Lung (tissue), 16 donors: Measurements from ENCODE around the gene DNAH7. TPM values are rescaled to one million over a fixed set of nuclear protein-coding genes. Genes with fewer than 3 reads are reported as not detected.

Source experiments
- ATAC-seq: fragments of 200-7000 bp; cut with Tn5 transposase; one replicate; pipeline ENCODE4 v1.9.1; 2020; ENCODE audit warnings: moderate number of reproducible peaks; ENCODE audit not compliant: insufficient read depth, low FRiP score
- DNase-seq, 3 donors: peaks; one replicate each; pipeline ENCODE4 v3.0.0-alpha.2; 2013 to 2017
- H3K27ac ChIP-seq, 2 donors: one replicate each; pipeline ENCODE4 v1.5.1; 2013; ENCODE audit warnings: mild to moderate bottlenecking in 2 of 2, moderate library complexity in 2 of 2, control low read depth in 1 of 2, inconsistent platforms in 1 of 2, low read depth in 1 of 2, low read length in 1 of 2
- H3K27me3 ChIP-seq, 3 donors: one replicate each; pipeline ENCODE4 v1.5.1; 2013; ENCODE audit warnings: low read length in 2 of 3; ENCODE audit not compliant: control insufficient read depth in 3 of 3, insufficient read depth in 3 of 3
- H3K36me3 ChIP-seq, 4 donors: one replicate each; pipeline ENCODE4 v1.5.1; 2013; ENCODE audit warnings: low read length in 4 of 4, mild to moderate bottlenecking in 1 of 4, moderate library complexity in 1 of 4; ENCODE audit not compliant: control insufficient read depth in 4 of 4, insufficient read depth in 4 of 4
- H3K4me1 ChIP-seq, 5 donors: one replicate each; pipeline ENCODE4 v1.5.1; 2013; ENCODE audit warnings: low read length in 5 of 5, mild to moderate bottlenecking in 2 of 5, moderate library complexity in 1 of 5; ENCODE audit not compliant: control insufficient read depth in 5 of 5, insufficient read depth in 5 of 5
- H3K4me3 ChIP-seq: one replicate; pipeline ENCODE4 v1.5.1; 2013; ENCODE audit warnings: mild to moderate bottlenecking, control low read depth, moderate library complexity
- H3K9ac ChIP-seq, 2 donors: one replicate each; pipeline ENCODE4 v1.5.1; 2013; ENCODE audit warnings: low read length in 2 of 2, control low read depth in 1 of 2; ENCODE audit not compliant: insufficient read depth in 1 of 2
- H3K9me3 ChIP-seq, 4 donors: one replicate each; pipeline ENCODE4 v1.5.1; 2013; ENCODE audit warnings: low read length in 3 of 4, mild to moderate bottlenecking in 1 of 4, moderate library complexity in 1 of 4; ENCODE audit not compliant: control insufficient read depth in 4 of 4, insufficient read depth in 3 of 4
- WGBS, 2 donors: extraction: QIAGEN DNeasy Blood & Tissue Kit; methylation state at CpG; one replicate each; pipeline ENCODE4 v1.1.7; 2013; 5-methylcytosine and 5-hydroxymethylcytosine counted together
- long read RNA-seq, 5 donors: transcript quantifications; one replicate each; lab custom pipeline, GENCODE V29; 2026
- polyA plus RNA-seq, 2 donors: library from polyadenylated mRNA; stranded (reverse); fragments of 200-250 nt; gene quantifications; one replicate each; pipeline ENCODE4 v1.2.1, GENCODE V29; 2013
- total RNA-seq, 2 donors: library from RNA; depleted of rRNA in 1 of 2; stranded (reverse); fragments of >200 nt in 1 of 2; gene quantifications; one replicate each; pipeline ENCODE4 v1.2.1, GENCODE V29; 2014 to 2021
- TF ChIP-seq, protein P1 (sequence below): IDR thresholded peaks from 2 replicates; pipeline ENCODE4 v1.5.1; 2012; ENCODE audit warnings: mild to moderate bottlenecking; ENCODE audit errors: control extremely low read depth, extremely low read depth
- donor health status: control.
- donor health status: control.
- donor health status: Bipolar disorder and iron deficiency.
- donor health status: healthy.
- donor health status: DM: yes; HTN: yes; CAD: no.

The DNAH7 gene
- total RNA-seq (10 to 100 TPM; 20.0 to 32.9 TPM), polyA plus RNA-seq (1 to 10 TPM; 1.9 to 2.7 TPM)
- long read RNA-seq, donor 1, result 0 reads
- long read RNA-seq, donor 2, result 0 reads
- long read RNA-seq, donor 3, result 0 reads
- long read RNA-seq, donor 4, result 0 reads
- long read RNA-seq, donor 5, result 0 reads

DNA sequence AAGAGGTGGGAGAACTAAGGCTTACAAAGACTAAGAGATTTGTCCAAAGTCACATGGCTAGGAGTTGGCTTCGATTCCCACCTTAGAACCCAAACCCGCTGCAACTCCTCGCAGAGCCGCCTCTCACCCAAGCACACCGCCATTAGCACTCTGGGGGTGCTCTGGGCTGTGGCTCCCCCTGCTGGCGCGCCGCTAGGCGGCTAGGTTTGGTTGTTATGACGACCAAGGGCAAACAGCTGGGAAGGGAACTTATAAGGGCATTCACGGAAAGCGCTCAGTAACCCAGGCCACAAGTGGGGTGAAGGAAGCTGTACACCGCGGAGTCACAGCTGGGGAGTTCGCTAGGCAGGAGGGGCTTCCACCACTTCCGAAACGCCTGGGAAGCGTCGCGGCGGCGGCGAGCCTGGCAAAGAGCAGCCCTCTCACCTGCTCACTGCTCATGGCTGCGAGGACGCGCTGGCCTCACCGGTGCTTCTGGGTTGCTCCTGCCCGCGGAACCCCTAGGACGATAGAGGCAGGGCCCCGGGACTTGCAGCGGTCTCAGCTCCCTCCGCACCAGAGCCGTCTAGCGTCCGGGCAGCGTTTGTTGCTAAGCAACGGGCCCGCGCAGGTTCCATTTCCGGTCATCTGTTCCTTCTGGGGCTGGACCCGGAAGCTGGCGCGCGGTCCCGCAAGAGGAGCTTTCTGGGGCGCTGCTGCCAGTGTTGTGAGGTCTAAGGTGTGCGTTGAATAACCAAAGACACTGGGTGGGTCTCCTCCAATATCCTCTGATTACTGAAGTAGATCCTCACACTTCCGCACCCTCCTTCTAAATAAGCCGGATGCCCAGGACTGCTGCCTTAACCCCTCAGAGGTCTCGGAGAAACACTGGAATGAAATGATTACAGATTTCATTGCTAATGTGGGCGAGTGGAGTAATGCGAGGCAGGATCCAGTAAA is at the start of gene DNAH7:
TSS of gene DNAH7 (minus strand) at position 567 of the 939 bp plus-strand sequence. CDS start at position 441, 126 bp downstream.
- Histone ChIP-seq H3K9me3 (no peaks in the 10 kb centered on the region), H3K9ac (peak within 1 kb of the TSS; percentile 50 to 80), H3K27me3 (peaks cover 0 to 5% (median 0%) of the 10 kb centered on the region in 3 donors), H3K4me3 (peak within 1 kb of the TSS; percentile 76), H3K36me3 (no peaks in the 10 kb centered on the region), H3K4me1 (no peaks in the 10 kb centered on the region), H3K27ac (peak within 1 kb of the TSS in 1 of 2 donors; percentile 88)
- peak; percentile 95 for ATAC-seq
- WGBS, 2 donors, result 3 to 4% methylated on average over 53 of the region's 53 CpGs
- TF ChIP-seq, protein P1, sequence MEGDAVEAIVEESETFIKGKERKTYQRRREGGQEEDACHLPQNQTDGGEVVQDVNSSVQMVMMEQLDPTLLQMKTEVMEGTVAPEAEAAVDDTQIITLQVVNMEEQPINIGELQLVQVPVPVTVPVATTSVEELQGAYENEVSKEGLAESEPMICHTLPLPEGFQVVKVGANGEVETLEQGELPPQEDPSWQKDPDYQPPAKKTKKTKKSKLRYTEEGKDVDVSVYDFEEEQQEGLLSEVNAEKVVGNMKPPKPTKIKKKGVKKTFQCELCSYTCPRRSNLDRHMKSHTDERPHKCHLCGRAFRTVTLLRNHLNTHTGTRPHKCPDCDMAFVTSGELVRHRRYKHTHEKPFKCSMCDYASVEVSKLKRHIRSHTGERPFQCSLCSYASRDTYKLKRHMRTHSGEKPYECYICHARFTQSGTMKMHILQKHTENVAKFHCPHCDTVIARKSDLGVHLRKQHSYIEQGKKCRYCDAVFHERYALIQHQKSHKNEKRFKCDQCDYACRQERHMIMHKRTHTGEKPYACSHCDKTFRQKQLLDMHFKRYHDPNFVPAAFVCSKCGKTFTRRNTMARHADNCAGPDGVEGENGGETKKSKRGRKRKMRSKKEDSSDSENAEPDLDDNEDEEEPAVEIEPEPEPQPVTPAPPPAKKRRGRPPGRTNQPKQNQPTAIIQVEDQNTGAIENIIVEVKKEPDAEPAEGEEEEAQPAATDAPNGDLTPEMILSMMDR, result peak; percentile 78
- DNase-seq, result peak; percentile 90 to 91 (median 91)

DNA sequence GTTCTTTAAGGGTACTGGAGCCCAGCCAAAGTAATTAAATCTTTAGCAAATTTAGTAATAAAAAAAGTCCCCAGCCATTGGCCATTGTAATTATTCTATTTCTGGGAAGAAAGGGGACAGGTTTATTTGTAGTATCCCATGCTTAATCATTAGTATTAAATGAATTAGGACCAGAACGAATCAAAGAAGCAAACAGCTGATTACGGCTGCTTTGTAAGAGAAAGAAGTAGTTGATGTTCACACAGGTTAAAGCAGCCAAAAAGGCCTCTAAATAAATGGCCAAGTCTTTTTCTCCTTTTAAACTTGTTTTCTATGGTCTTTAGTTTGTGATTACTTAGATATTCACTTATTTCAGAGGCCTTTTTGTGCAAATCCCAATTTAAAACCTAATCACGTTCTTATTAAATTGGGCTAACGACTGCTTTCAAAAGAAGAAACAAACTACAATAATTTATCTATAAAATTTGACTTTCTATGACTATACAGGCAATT is 48.6 kb upstream of the DNAH7 start:
- Histone ChIP-seq H3K27ac (no peak overlapping the region), H3K4me1 (peaks cover 0 to 6% (median 0%) of the 10 kb centered on the region in 5 donors), H3K36me3 (no peaks in the 10 kb centered on the region), H3K27me3 (no peaks in the 10 kb centered on the region), H3K4me3 (no peak overlapping the region), H3K9me3 (no peaks in the 10 kb centered on the region), H3K9ac (no peak overlapping the region)
- DNase-seq, result no peak
- WGBS, 2 donors, result 97% methylated on average over 4 of the region's 4 CpGs
- TF ChIP-seq, protein P1, result no peak
- ATAC-seq, result no peak

DNA sequence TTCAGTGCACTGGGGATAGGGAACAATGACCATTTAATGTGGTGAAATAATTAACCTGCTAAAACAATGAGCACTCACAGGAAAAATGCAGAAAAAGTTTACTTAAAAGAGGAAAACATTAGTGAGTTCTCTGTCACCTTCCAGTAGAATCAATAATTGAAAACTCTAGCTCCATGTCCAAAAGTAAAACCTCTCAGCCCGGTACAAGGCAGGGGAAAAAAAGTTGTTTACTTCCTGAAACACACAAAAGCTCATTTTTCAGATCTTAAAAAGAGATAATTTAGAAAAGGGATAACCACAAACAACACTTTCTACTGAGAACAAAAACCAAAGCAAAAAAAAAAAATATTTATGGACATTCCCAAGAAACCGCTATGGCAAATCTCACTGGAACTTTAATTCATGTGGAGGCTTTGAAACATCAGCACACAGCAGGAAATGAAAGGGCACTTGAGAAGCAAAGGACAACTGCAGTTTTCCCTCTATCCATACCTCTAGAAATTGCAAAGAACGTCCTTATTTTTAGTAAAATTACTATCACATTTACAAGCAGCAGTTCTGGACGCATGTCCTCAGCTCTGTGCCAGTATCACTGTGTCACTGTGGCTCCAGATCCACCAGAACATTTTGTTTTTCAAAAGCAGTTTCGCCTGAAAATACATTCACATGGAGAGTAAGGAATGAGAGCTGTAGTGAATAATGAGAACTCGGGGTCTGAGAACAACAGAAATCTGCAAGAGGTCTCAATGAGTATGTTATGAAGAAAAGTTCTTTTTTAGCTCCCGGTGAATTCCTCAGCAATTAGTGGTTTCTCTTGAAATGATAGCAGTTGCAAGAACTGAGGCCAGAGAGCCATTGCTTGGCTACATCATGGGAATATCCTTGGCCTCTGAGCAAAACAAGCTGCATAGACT is 44.7 kb upstream of the DNAH7 start:
- TF ChIP-seq, protein P1, result no peak
- H3K4me1 ChIP-seq, result peaks cover 0 to 6% (median 0%) of the 10 kb centered on the region in 5 donors
- H3K9ac ChIP-seq, result no peak overlapping the region
- ATAC-seq, result no peak
- no peaks in the 10 kb centered on the region for H3K36me3 ChIP-seq
- peak in 1 of 3 donors; percentile 27 for DNase-seq
- H3K27me3 ChIP-seq, result no peaks in the 10 kb centered on the region
- 46 to 54% methylated on average over 7 of the region's 7 CpGs for WGBS, 2 donors
- peak overlapping the region in 1 of 2 donors; percentile 64 for H3K27ac ChIP-seq
- H3K9me3 ChIP-seq, result no peaks in the 10 kb centered on the region
- no peak overlapping the region for H3K4me3 ChIP-seq
